HAP-1 (cell line): ENCODE measurements around the gene VPS52.
A peak's percentile ranks its signal among the peaks of the same experiment; 100 is the strongest.
"Not testable (repeated sequence)": the region's sequence is repeated elsewhere in the genome, so short reads cannot be mapped to it uniquely, and the experiment has no call there.

Experiments
- DNase-seq, 2 experiments: peaks; one replicate each; pipeline ENCODE4 v3.0.0-alpha.2; 2016 to 2020; ENCODE audit warnings: low spot score in 2 of 2
- H3K27me3 ChIP-seq: fragments of 250-450 bp; sonication (Bioruptor Pico); 2 replicates; pipeline ENCODE4 v1.5.1; 2020; ENCODE audit warnings: low read depth, mild to moderate bottlenecking, moderate library complexity
- H3K36me3 ChIP-seq: fragments of 250-450 bp; sonication (Bioruptor Pico); replicated peaks from 2 replicates; pipeline ENCODE4 v1.5.1; 2020; ENCODE audit warnings: mild to moderate bottlenecking
- H3K4me1 ChIP-seq: fragments of 250-450 bp; sonication (Bioruptor Pico); 2 replicates; pipeline ENCODE4 v1.5.1; 2020; ENCODE audit warnings: mild to moderate bottlenecking
- H3K4me3 ChIP-seq: fragments of 250-450 bp; sonication (Bioruptor Pico); 2 replicates; pipeline ENCODE4 v1.5.1; 2020; ENCODE audit warnings: mild to moderate bottlenecking, moderate library complexity
- H3K9me3 ChIP-seq: fragments of 250-450 bp; sonication (Bioruptor Pico); 2 replicates; pipeline ENCODE4 v1.5.1; 2020; ENCODE audit warnings: mild to moderate bottlenecking, moderate library complexity
- in situ Hi-C: fragments of 300-500 bp; cut with MboI; formaldehyde crosslinking; loops from 3 replicates; pipeline ENCODE4 v1.14.3; 2020; ENCODE audit warnings: low sequenced_read_pairs, inconsistent platforms, mixed read lengths

VPS52 gene

DNA sequence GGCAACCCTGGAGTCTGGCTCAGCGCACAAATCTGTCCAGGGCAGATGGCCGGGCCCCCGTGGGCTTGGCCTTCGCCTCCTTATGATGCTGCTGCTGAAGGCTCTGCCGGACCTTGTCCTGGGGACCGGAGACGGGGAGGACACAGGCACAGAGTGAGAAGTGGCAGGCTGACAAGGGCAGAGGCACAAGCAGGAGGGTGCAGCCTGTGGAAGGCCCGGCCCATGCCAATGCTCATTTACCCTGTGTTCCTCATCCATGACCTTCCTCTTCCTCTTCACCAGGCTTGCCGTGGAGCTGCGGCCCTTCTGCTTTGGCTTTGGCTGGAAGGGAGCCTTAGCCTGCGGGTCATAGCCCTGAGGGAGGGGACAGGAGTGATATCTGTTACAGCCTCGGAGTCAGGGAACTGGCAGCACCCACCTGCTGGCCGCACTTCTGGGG, 7.6 kb upstream of the VPS52 start:
- peaks cover 62% of the 10 kb centered on the region for H3K36me3 ChIP-seq
- peaks cover 22% of the 10 kb centered on the region for H3K4me1 ChIP-seq
- H3K27me3 ChIP-seq = no peaks in the 10 kb centered on the region
- in situ Hi-C loops = no loop called here
- DNase-seq = no peak
- no peaks in the 10 kb centered on the region for H3K9me3 ChIP-seq
- H3K4me3 ChIP-seq = no peak overlapping the region

GRCh38 chr6:33278810-33279209, 7.1 kb upstream of the VPS52 start:
- Histone ChIP-seq H3K4me1 (peaks cover 25% of the 10 kb centered on the region), H3K36me3 (peaks cover 66% of the 10 kb centered on the region), H3K4me3 (no peak overlapping the region), H3K27me3 (no peaks in the 10 kb centered on the region), H3K9me3 (no peaks in the 10 kb centered on the region)
- DNase-seq = no peak
- in situ Hi-C loops = no loop called here

DNA sequence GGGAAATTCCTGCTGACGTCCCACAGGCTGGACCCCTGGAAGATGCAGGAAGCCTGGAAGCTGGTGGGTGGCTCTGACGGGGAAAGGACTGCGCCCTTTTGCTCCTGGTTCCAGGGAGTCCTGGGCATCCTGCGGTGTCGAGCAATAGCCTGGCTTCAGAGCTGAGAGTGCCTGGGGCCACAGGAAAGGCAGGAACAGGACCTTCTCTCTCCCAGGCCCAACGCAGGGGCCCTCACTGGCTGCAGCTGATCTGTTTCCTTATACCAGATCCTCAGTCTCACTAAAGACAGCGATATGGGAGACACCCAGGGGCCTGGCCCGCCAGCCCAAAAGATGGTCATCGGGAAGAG, 6.7 kb upstream of the VPS52 start:
- no peaks in the 10 kb centered on the region for H3K27me3 ChIP-seq
- H3K4me3 ChIP-seq = no peak overlapping the region
- in situ Hi-C loops = no loop called here
- H3K36me3 ChIP-seq = peaks cover 71% of the 10 kb centered on the region
- no peak for DNase-seq
- H3K9me3 ChIP-seq = no peaks in the 10 kb centered on the region
- H3K4me1 ChIP-seq = peaks cover 25% of the 10 kb centered on the region

- Histone ChIP-seq H3K36me3 (peaks cover 76% of the 10 kb centered on the region), H3K4me1 (peaks cover 25% of the 10 kb centered on the region)
- peak in 1 of 2 experiments; percentile 32 for DNase-seq
Measured at GRCh38 chr6:33277663-33278391, 6.2 kb upstream of the VPS52 start.

DNA sequence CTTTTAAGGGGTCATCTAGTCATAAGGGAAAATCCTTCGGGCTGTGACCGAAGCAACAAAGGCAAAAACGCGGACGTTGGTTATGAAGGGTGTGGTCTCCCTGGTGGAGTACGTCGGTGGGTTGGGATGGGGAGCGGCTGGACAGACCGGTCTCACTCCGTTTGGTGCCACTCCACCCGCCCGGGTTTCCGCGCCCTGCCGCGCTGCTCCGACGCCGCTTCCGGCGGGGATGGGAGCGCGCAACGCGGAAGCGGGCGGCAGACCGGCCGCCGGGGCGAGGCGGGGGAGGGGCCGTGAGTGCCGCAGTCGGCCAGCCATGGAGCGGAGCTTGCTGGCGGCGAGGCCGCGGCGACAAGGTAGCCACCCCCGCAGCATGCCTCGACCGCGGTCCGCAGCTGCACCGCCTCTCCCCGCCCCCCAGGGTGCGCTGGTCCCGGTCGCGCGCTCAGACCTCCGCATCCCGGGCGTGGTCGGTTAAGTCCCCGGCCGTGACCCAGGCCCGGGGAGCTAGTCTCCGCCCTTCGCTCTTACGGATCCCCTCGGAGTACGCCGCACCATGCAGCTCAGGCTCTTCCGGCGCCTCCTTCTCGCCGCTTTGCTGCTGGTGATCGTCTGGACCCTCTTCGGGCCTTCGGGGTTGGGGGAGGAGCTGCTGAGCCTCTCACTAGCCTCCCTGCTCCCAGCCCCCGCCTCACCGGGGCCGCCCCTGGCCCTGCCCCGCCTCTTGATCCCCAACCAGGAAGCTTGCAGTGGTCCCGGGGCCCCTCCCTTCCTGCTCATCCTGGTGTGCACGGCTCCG, 5.4 kb upstream of the VPS52 start, which contains the start of gene B3GALT4:
TSS of gene B3GALT4 (plus strand) at position 260 of the 799 bp plus-strand sequence. CDS start at position 557, 297 bp downstream.
- no peaks in the 10 kb centered on the region for H3K27me3 ChIP-seq
- peak within 1 kb of the TSS; percentile 78 for H3K4me3 ChIP-seq
- H3K36me3 ChIP-seq = peaks cover 81% of the 10 kb centered on the region
- no peaks in the 10 kb centered on the region for H3K9me3 ChIP-seq
- peak; percentile 87 to 91 for DNase-seq
- in situ Hi-C loops = no loop called here
- H3K4me1 ChIP-seq = peaks cover 25% of the 10 kb centered on the region

More at GRCh38 chr6:33277663-33278391, 6.2 kb upstream of the VPS52 start:
- H3K9me3 ChIP-seq = no peaks in the 10 kb centered on the region
- H3K4me3 ChIP-seq = peak overlapping the region; percentile 28
- H3K27me3 ChIP-seq = no peaks in the 10 kb centered on the region
- in situ Hi-C loops = no loop called here

DNA sequence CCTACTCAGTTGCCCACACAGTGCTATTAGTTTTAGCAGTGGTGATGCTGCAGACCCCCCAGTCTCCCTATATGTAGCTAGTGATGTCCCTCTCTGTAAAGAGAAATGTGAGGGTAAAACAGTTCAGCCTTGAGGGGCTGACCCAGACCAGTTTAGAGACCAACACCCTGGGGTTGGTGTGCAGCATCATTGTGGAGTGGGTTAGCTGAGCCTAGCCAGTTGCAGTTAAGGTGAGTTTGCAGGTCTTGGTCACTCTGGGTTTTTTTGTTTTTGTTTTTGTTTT, 4.8 kb upstream of the VPS52 start:
- peak overlapping the region; percentile 28 for H3K4me3 ChIP-seq
- peaks cover 82% of the 10 kb centered on the region for H3K36me3 ChIP-seq
- peaks cover 25% of the 10 kb centered on the region for H3K4me1 ChIP-seq
- H3K27me3 ChIP-seq = no peaks in the 10 kb centered on the region
- H3K9me3 ChIP-seq = no peaks in the 10 kb centered on the region
- no peak for DNase-seq
- in situ Hi-C loops = no loop called here

- H3K27me3 ChIP-seq, H3K9me3 ChIP-seq, in situ Hi-C loops: not testable (repeated sequence)
- peaks cover 25% of the 10 kb centered on the region for H3K4me1 ChIP-seq
- peaks cover 77% of the 10 kb centered on the region for H3K36me3 ChIP-seq
- DNase-seq = peak in 1 of 2 experiments; percentile 38
- peak overlapping the region; percentile 78 for H3K4me3 ChIP-seq
Measured at GRCh38 chr6:33275795-33276580, 4.3 kb upstream of the VPS52 start.

DNA sequence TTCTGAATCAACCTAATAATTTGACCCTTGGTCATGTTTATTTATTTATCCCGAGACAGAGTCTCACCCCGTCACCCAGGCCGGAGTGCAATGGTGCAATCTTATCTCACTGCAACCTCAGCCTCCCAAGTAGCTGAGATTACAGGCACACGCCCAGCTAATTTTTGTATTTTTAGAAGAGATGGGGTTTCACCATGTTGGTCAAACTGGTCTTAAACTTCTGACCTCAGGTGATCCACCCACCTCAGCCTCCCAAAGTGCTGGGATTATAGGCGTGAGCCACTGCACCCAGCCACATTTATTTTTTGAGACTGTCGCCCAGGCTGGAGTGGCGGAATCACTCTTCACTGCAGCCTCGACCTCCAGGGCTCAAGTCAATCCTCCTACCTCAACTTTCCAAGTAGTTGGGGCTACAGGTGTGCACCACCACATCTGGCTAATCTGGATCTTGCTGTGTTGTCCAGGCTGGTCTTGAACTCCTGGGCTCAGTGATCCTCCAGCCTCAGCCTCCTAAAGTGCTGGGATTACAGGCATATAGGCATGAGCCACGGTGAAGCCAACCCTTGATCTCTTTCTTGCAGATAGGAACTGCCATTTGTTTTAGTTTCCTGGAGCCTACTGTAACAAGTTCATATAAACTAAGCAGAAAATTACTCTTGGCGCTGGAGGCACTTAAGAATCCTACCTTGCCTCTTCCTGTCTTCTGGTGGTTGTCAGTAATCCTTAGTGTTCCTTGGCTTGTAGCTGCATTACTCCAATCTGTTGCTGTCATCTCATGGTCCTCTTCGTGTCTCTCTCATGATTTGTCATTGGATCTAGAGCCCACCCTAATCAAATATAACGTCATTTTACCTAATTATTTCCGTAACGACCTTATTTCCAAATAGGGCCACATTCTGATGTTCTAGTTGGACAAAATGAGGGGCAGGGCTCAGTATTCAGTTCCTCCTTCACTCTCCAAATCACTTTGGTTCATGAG, 2.5 kb upstream of the VPS52 start:
- H3K4me3 ChIP-seq = peak overlapping the region; percentile 78
- no peaks in the 10 kb centered on the region for H3K27me3 ChIP-seq
- no peaks in the 10 kb centered on the region for H3K9me3 ChIP-seq
- peaks cover 25% of the 10 kb centered on the region for H3K4me1 ChIP-seq
- no peak for DNase-seq
- peaks cover 66% of the 10 kb centered on the region for H3K36me3 ChIP-seq
- in situ Hi-C loops = no loop called here

GRCh38 chr6:33273129-33273923, 1.6 kb upstream of the VPS52 start:
- in situ Hi-C loops = no loop called here
- Histone ChIP-seq H3K9me3 (no peaks in the 10 kb centered on the region), H3K27me3 (no peaks in the 10 kb centered on the region), H3K4me3 (peak overlapping the region; percentile 78), H3K4me1 (peaks cover 25% of the 10 kb centered on the region), H3K36me3 (peaks cover 64% of the 10 kb centered on the region)
- DNase-seq = no peak

DNA sequence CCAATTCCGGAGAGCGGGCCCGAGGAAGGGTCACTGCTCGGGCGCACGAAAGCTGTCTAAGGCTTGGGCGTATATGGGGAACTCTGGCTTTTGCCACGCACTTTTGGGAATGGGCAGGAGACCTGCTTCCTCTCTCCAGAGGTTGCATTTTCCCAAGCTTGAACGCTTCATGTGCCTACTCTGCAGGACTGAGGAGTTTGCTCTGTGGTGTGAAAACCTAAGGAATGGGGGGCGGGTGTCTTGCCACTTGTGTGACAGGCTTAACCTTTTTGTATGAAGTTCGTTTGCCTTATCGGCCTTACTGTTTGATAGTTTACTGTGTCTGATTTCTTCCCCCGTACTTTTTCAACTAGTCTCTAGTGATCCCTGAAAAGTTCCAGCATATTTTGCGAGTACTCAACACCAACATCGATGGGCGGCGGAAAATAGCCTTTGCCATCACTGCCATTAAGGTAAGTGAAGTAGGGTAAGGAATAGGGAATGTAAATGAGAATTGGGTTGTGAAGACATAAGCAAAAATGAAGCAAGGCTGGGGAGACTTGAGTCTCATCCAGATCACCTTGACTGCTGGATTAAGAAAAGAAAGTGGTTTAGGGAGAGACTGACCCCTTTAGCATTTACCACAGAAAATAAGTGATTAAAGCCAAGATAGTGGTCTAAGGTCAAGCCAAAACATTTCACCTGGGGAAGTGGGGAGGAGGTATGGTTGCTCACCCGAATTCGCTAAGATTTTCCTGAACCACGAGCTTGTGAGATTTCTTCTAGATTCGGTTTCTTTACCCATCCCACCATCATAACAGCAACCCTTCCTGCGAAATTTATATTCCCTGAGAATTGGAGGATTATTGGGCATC, 826 bp upstream of the VPS52 start:
- Histone ChIP-seq H3K4me1 (peaks cover 25% of the 10 kb centered on the region), H3K27me3 (no peaks in the 10 kb centered on the region), H3K4me3 (peak overlapping the region; percentile 78), H3K9me3 (no peaks in the 10 kb centered on the region), H3K36me3 (peaks cover 61% of the 10 kb centered on the region)
- no peak for DNase-seq
- in situ Hi-C loops = no loop called here

- Histone ChIP-seq H3K27me3 (no peaks in the 10 kb centered on the region), H3K36me3 (peaks cover 65% of the 10 kb centered on the region), H3K9me3 (no peaks in the 10 kb centered on the region), H3K4me1 (peaks cover 20% of the 10 kb centered on the region), H3K4me3 (peak overlapping the region; percentile 78)
- in situ Hi-C loops = no loop called here
- DNase-seq = no peak
Measured at GRCh38 chr6:33271117-33271467, 584 bp downstream of the VPS52 start.

- DNase-seq = no peak
- H3K4me1 ChIP-seq = no peaks in the 10 kb centered on the region
- no peaks in the 10 kb centered on the region for H3K27me3 ChIP-seq
- H3K4me3 ChIP-seq = no peak overlapping the region
- H3K9me3 ChIP-seq = no peaks in the 10 kb centered on the region
- in situ Hi-C loops = no loop called here
- H3K36me3 ChIP-seq = peaks cover 43% of the 10 kb centered on the region
Measured at GRCh38 chr6:33264015-33264414, 7.7 kb downstream of the VPS52 start.
